Calu3 (cell line): ENCODE data around the gene SYNPO. TPM values are rescaled to one million over a fixed set of nuclear protein-coding genes. Genes with fewer than 3 reads are reported as not detected.

Experiments
- BruUV-seq: library from RNA; stranded (reverse); fragments of 400-500 nt; replicated peaks from 2 replicates; lab custom pipeline; 2021; lab: Mats Ljungman, UMichigan
- CTCF ChIA-PET: fragments of 300-600 bp; sonication (Branson Sonifier 250); formaldehyde crosslinking; loops from one replicate; lab custom pipeline; 2022; ENCODE audit warnings: antibody characterized with exemption; lab: Charles Lee
- DNase-seq: peaks from one replicate; pipeline ENCODE4 v3.0.0; 2022
- H3K27ac Mint-ChIP-seq: one replicate; pipeline ENCODE4 v1.8.0; 2022; ENCODE audit warnings: mixed read lengths; ENCODE audit not compliant: unreplicated experiment
- H3K27me3 Mint-ChIP-seq: one replicate; pipeline ENCODE4 v1.8.0; 2022; ENCODE audit warnings: mixed read lengths; ENCODE audit not compliant: unreplicated experiment
- H3K36me3 Mint-ChIP-seq: one replicate; pipeline ENCODE4 v1.8.0; 2022; ENCODE audit warnings: mild to moderate bottlenecking, moderate library complexity, mixed read lengths; ENCODE audit not compliant: insufficient read depth, unreplicated experiment
- H3K4me1 Mint-ChIP-seq: one replicate; pipeline ENCODE4 v1.8.0; 2022; ENCODE audit warnings: mild to moderate bottlenecking, low read depth, mixed read lengths; ENCODE audit not compliant: unreplicated experiment
- H3K4me3 Mint-ChIP-seq: one replicate; pipeline ENCODE4 v1.8.0; 2022; ENCODE audit warnings: mild to moderate bottlenecking, low read depth, moderate library complexity, mixed read lengths; ENCODE audit not compliant: unreplicated experiment
- H3K9me3 Mint-ChIP-seq: one replicate; pipeline ENCODE4 v1.8.0; 2022; ENCODE audit warnings: low read depth, mixed read lengths; ENCODE audit not compliant: unreplicated experiment
- intact Hi-C: fragments of 100-400 bp; cut with micrococcal nuclease; formaldehyde crosslinking; loops from one replicate; pipeline ENCODE4 v1.10.0; 2022; ENCODE audit not compliant: unreplicated experiment
- total RNA-seq: library from RNA; stranded (reverse); gene quantifications from 2 replicates; pipeline ENCODE4 v1.2.3, GENCODE V29; 2022
- TF ChIP-seq, protein P1 (sequence below): fragments of 200-600 bp; IDR thresholded peaks from one replicate; pipeline ENCODE4 v1.8.0; 2022; ENCODE audit warnings: antibody characterized with exemption; ENCODE audit not compliant: unreplicated experiment

The SYNPO gene
- total RNA-seq, 1 experiment from 2014 or later, result 0.92 TPM

DNA sequence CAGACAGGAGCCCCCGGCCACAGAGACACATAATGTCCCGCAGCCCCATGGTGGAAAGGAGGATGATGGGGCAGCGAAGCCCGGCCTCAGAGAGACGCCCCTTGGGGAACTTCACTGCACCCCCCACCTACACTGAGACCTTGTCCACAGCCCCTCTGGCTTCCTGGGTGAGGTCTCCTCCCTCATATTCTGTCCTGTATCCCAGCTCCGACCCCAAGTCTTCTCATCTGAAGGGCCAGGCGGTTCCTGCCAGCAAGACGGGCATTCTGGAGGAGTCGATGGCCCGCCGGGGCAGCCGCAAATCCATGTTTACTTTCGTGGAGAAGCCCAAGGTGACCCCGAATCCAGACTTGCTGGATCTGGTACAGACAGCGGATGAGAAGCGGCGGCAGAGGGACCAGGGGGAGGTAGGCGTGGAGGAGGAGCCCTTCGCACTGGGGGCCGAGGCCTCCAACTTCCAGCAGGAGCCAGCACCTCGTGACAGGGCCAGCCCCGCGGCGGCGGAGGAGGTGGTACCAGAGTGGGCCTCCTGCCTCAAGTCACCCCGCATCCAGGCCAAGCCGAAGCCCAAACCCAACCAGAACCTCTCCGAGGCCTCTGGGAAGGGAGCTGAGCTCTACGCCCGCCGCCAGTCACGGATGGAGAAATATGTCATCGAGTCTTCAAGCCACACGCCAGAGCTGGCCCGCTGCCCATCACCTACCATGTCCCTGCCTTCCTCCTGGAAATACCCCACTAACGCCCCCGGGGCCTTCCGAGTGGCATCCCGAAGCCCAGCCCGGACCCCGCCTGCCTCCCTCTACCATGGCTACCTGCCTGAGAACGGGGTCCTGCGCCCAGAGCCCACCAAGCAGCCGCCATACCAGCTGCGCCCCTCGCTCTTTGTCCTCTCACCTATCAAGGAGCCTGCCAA, 8.9 kb downstream of the SYNPO start:
- Mint-ChIP-seq H3K4me1 (no peaks in the 10 kb centered on the region), H3K4me3 (no peak overlapping the region), H3K27ac (no peak overlapping the region), H3K27me3 (peaks cover 43% of the 10 kb centered on the region), H3K36me3 (peaks cover 4% of the 10 kb centered on the region), H3K9me3 (no peaks in the 10 kb centered on the region)
- CTCF ChIA-PET, result interaction anchor here (1.1 kb wide), 1 partner anchor 9 kb away, joined by 4 read pairs; the partner anchor contains the start of gene SYNPO
- intact Hi-C loops, result no loop called here
- DNase-seq, result no peak
- TF ChIP-seq, protein P1, sequence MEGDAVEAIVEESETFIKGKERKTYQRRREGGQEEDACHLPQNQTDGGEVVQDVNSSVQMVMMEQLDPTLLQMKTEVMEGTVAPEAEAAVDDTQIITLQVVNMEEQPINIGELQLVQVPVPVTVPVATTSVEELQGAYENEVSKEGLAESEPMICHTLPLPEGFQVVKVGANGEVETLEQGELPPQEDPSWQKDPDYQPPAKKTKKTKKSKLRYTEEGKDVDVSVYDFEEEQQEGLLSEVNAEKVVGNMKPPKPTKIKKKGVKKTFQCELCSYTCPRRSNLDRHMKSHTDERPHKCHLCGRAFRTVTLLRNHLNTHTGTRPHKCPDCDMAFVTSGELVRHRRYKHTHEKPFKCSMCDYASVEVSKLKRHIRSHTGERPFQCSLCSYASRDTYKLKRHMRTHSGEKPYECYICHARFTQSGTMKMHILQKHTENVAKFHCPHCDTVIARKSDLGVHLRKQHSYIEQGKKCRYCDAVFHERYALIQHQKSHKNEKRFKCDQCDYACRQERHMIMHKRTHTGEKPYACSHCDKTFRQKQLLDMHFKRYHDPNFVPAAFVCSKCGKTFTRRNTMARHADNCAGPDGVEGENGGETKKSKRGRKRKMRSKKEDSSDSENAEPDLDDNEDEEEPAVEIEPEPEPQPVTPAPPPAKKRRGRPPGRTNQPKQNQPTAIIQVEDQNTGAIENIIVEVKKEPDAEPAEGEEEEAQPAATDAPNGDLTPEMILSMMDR, result no peak
- BruUV-seq, result no TSS peak

DNA sequence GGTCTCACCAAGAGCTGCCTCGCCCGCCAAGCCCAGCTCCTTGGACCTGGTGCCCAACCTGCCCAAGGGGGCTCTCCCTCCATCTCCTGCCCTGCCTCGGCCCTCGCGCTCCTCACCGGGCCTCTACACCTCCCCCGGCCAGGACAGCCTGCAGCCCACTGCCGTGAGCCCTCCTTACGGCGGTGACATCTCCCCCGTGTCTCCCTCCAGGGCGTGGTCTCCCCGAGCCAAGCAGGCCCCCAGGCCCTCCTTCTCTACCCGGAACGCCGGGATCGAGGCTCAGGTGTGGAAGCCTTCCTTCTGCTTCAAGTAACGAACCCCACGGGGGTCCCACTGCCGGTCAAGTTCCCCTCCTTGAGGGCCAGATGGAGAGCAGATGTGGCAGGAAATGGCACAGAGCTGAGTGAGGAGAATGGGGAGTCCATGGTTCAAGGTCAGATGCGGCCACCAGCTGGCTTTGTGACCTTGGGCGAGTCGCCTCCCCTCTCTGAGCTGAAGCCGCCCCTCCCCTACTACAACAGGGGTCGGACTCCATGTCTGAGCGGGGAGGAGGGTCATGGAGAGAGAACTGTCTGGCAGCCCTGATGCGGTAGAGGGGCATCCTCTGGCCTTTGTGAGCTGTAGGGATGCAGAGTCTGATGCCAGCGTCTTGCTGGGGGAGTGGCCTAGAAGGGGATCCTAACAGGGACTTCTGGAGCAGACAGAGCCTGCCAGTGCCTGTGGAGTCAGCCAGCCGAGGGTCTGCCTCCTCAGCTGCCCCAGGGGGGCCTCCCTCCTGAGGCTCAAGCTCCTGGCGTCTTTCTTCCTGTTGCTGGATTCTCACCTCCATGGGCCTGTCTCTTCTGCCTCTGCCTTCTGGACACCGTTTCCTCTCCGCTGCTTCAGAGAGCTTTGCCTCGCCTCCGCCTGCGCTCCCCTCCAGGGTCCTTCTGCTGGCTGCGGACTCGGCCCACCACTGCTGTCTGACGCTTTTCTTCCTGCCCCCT, 9.9 kb downstream of the SYNPO start:
- TF ChIP-seq, protein P1, result no peak
- intact Hi-C loops, result no loop called here
- Mint-ChIP-seq H3K36me3 (peaks cover 4% of the 10 kb centered on the region), H3K4me1 (no peaks in the 10 kb centered on the region), H3K27ac (no peak overlapping the region), H3K4me3 (no peak overlapping the region), H3K9me3 (no peaks in the 10 kb centered on the region), H3K27me3 (peaks cover 43% of the 10 kb centered on the region)
- DNase-seq, result no peak
- CTCF ChIA-PET, result interaction anchor here (1.1 kb wide), 1 partner anchor 10 kb away, joined by 4 read pairs; the partner anchor contains the start of gene SYNPO
- no TSS peak for BruUV-seq

DNA sequence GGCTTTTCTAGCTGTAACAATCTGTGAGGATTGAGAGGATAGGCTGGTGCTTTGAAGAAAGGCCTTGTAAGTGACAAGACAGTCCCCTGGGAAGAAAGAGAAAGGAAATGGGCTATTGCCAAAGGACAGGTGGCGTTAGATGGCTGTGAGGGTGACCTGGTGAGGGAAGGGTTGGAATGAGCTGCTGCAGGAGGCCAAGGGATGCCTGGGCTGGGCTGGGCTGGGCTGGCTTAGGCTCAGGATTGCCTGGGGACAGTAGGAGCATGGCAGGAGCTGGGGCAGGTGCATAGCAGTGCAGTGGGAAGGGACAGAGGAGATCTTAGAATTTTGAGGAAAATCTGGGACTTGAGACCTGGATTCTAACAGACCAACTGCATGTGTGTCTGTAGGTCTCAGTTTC, 10.9 kb downstream of the SYNPO start:
- H3K27ac Mint-ChIP-seq, result no peak overlapping the region
- peaks cover 43% of the 10 kb centered on the region for H3K27me3 Mint-ChIP-seq
- no peaks in the 10 kb centered on the region for H3K4me1 Mint-ChIP-seq
- H3K9me3 Mint-ChIP-seq, result no peaks in the 10 kb centered on the region
- peaks cover 4% of the 10 kb centered on the region for H3K36me3 Mint-ChIP-seq
- CTCF ChIA-PET, result no interaction called here
- DNase-seq, result no peak
- TF ChIP-seq, protein P1, result no peak
- no peak overlapping the region for H3K4me3 Mint-ChIP-seq
- no TSS peak for BruUV-seq
- intact Hi-C loops, result no loop called here

DNA sequence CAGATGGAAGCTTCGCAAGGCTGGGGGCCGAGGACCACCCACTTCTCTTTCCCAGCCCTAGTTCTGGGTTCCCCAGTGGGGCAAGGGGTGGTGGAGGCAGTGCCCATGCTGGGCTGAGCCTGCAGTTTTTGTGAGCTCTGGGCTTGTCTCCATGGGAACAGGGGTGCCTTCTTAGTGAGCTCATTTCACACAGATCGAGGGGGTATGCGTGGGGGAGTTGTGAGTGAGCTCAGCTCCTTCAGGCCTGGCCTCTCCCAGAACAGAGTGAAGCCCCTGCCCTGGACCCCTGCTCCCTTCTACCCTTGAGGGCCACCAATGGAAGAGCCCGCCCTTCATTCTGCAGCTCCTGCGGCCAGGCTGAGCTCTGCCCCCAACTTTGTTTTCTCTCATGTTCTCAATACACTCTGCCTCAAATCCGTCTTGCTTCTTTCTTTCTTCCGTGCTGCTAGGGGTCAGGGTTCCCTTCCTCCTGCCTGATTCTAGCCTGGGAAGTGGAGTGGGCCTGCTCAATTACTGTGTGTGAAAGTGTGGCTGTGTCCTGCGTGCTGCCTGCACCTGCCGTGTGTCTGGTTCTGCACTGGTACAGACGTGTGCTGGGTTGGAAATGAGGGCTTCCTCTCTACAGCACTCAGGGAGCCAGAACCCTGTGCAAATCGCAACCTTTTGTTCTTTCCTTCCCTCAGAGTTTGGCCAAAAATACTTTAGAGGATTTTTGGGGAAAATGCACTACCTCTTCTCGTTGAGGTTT, 11.6 kb downstream of the SYNPO start:
- Mint-ChIP-seq H3K27ac (no peak overlapping the region), H3K4me3 (no peak overlapping the region), H3K36me3 (peaks cover 6% of the 10 kb centered on the region)

More for the DNA sequence above, 11.6 kb downstream of the SYNPO start:
- CTCF ChIA-PET, result no interaction called here
- no peak for DNase-seq
- intact Hi-C loops, result no loop called here
- TF ChIP-seq, protein P1, result no peak
- Mint-ChIP-seq H3K27me3 (peaks cover 39% of the 10 kb centered on the region), H3K9me3 (no peaks in the 10 kb centered on the region), H3K4me1 (no peaks in the 10 kb centered on the region)
- BruUV-seq, result no TSS peak
